ENCODE results near the gene MRPL20. TPM values are rescaled to one million over a fixed set of nuclear protein-coding genes. Genes with fewer than 3 reads are reported as not detected.
A peak's percentile ranks its signal among the peaks of the same experiment; 100 is the strongest.

The MRPL20 gene
- total and polyA plus RNA-seq, 2 donors from 2014 or later: 103 to 221 TPM

DNA sequence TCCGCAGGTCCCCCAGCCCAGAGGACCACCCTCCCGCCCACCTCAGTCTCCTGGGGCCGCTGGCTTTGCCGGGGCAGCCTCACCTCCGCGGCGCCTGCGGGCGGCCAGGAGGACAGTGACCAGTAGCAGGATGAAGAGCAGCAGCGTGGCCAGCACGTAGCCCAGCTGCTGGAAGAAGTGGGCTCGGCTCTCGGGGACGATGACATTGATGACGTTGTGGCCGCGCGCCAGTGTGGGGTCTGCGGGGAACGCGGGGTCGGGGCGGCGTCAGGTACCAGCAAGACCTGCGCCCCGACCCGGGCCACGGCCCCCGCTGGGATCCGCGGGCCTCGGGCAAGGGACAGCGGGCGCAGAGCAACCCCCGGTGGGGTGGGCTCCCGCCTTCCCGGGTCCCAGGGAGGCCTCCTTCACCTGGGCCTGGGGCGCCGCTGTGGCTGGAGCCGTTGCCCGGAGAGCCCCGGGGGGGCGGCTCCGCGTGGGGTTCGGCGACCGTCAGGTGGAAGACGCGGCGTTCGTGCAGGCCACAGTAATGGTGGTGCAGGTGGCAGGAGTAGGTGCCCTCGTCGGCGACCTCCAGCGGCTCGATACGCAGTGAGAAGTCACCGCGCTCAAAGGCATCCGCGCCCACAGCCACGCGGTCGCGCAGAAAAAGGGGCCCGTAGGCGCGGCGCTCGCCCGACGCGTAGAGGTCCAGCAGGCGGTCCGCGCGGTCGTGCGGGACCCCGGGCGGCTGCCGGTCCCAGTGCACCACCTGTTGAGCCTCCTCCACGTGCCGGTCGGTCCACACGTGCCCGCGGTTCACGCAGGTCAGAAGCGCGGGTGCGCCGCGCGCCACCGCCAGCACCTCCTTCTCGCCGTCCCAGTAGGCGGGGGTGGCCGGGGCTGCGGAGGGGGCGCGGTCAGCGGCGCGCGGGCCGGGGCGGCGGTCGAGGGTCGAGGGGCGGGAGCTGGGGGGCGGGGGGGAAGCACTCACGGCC lies 52.5 kb downstream of the MRPL20 start:
- Histone ChIP-seq H3K27ac (ENCODE audit: low read depth in 2 of 2, low read length in 2 of 2) (no peak overlapping the region), H3K9ac (ENCODE audit: low read length in 3 of 3) (no peak overlapping the region), H3K27me3 (ENCODE audit: control insufficient read depth, insufficient read depth, low read length) (no peaks in the 10 kb centered on the region), H3K4me1 (ENCODE audit: control insufficient read depth in 2 of 3, insufficient read depth in 2 of 3, low read depth in 1 of 3, low read length in 3 of 3) (peaks cover 0 to 18% (median 0%) of the 10 kb centered on the region in 3 donors), H3K4me3 (ENCODE audit: low read length in 3 of 3) (no peak overlapping the region), H3K9me3 (ENCODE audit: control insufficient read depth in 2 of 3, insufficient read depth in 1 of 3, low read length in 3 of 3) (no peaks in the 10 kb centered on the region), H3K36me3 (ENCODE audit: control insufficient read depth in 2 of 3, insufficient read depth in 3 of 3, low read length in 3 of 3) (no peaks in the 10 kb centered on the region)
- TF ChIP-seq, protein P1, sequence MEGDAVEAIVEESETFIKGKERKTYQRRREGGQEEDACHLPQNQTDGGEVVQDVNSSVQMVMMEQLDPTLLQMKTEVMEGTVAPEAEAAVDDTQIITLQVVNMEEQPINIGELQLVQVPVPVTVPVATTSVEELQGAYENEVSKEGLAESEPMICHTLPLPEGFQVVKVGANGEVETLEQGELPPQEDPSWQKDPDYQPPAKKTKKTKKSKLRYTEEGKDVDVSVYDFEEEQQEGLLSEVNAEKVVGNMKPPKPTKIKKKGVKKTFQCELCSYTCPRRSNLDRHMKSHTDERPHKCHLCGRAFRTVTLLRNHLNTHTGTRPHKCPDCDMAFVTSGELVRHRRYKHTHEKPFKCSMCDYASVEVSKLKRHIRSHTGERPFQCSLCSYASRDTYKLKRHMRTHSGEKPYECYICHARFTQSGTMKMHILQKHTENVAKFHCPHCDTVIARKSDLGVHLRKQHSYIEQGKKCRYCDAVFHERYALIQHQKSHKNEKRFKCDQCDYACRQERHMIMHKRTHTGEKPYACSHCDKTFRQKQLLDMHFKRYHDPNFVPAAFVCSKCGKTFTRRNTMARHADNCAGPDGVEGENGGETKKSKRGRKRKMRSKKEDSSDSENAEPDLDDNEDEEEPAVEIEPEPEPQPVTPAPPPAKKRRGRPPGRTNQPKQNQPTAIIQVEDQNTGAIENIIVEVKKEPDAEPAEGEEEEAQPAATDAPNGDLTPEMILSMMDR (IDR thresholded peaks at IDR 0.05; ENCODE audit: borderline replicate concordance, extremely low read depth, insufficient read depth): no peak
- FAIRE-seq (no peak), DNase-seq (peak in 1 of 5 donors; percentile 77)
- intact Hi-C loops (cut with DNase I): no loop called here

GRCh38 chr1:1353389-1354151 lies 53.5 kb downstream of the MRPL20 start:
- Histone ChIP-seq H3K9ac (ENCODE audit: low read length in 3 of 3) (no peak overlapping the region), H3K4me3 (ENCODE audit: low read length in 3 of 3) (no peak overlapping the region), H3K4me1 (ENCODE audit: control insufficient read depth in 2 of 3, insufficient read depth in 2 of 3, low read depth in 1 of 3, low read length in 3 of 3) (peaks cover 0 to 13% (median 0%) of the 10 kb centered on the region in 3 donors), H3K27ac (ENCODE audit: low read depth in 2 of 2, low read length in 2 of 2) (no peak overlapping the region), H3K36me3 (ENCODE audit: control insufficient read depth in 2 of 3, insufficient read depth in 3 of 3, low read length in 3 of 3) (no peaks in the 10 kb centered on the region), H3K27me3 (ENCODE audit: control insufficient read depth, insufficient read depth, low read length) (no peaks in the 10 kb centered on the region), H3K9me3 (ENCODE audit: control insufficient read depth in 2 of 3, insufficient read depth in 1 of 3, low read length in 3 of 3) (no peaks in the 10 kb centered on the region)
- FAIRE-seq (no peak), DNase-seq (peak in 4 of 5 donors; percentile 36 to 76 (median 65))
- TF ChIP-seq, protein P1 (IDR thresholded peaks at IDR 0.05; ENCODE audit: borderline replicate concordance, extremely low read depth, insufficient read depth): no peak
- intact Hi-C loops (cut with DNase I): no loop called here

GRCh38 chr1:1352786-1353388 lies 54.2 kb downstream of the MRPL20 start:
- peaks cover 0 to 15% (median 0%) of the 10 kb centered on the region in 3 donors for H3K4me1 ChIP-seq (ENCODE audit: control insufficient read depth in 2 of 3, insufficient read depth in 2 of 3, low read depth in 1 of 3, low read length in 3 of 3)
- intact Hi-C loops (cut with DNase I): no loop called here
- no peak overlapping the region for H3K27ac ChIP-seq (ENCODE audit: low read depth in 2 of 2, low read length in 2 of 2)
- no peak overlapping the region for H3K9ac ChIP-seq (ENCODE audit: low read length in 3 of 3)
- no peak overlapping the region for H3K4me3 ChIP-seq (ENCODE audit: low read length in 3 of 3)
- no peaks in the 10 kb centered on the region for H3K27me3 ChIP-seq (ENCODE audit: control insufficient read depth, insufficient read depth, low read length)
- H3K9me3 ChIP-seq (ENCODE audit: control insufficient read depth in 2 of 3, insufficient read depth in 1 of 3, low read length in 3 of 3): no peaks in the 10 kb centered on the region
- TF ChIP-seq, protein P1 (IDR thresholded peaks at IDR 0.05; ENCODE audit: borderline replicate concordance, extremely low read depth, insufficient read depth): no peak
- DNase-seq (peak in 1 of 5 donors; percentile 57), FAIRE-seq (no peak)
- H3K36me3 ChIP-seq (ENCODE audit: control insufficient read depth in 2 of 3, insufficient read depth in 3 of 3, low read length in 3 of 3): no peaks in the 10 kb centered on the region

Other genes starting within 250 kb of the MRPL20 start
- gene TTLL10, start 233.4 kb downstream of the MRPL20 start, total RNA-seq: 1.5 TPM
- not detected for gene TTLL10, start 233.4 kb downstream of the MRPL20 start, polyA plus RNA-seq (ENCODE audit: insufficient read depth, low read depth, low replicate concordance)
- 8.1 TPM for gene TNFRSF18, start 200.7 kb downstream of the MRPL20 start, total RNA-seq
- gene TNFRSF18, start 200.7 kb downstream of the MRPL20 start, polyA plus RNA-seq (ENCODE audit: insufficient read depth, low read depth, low replicate concordance): not detected
- 5.1 TPM for gene TNFRSF4, start 193.1 kb downstream of the MRPL20 start, total RNA-seq
- 3.3 TPM for gene TNFRSF4, start 193.1 kb downstream of the MRPL20 start, polyA plus RNA-seq (ENCODE audit: insufficient read depth, low read depth, low replicate concordance)
- gene SDF4, start 175.3 kb downstream of the MRPL20 start, total RNA-seq: 160 TPM
- 143 TPM for gene SDF4, start 175.3 kb downstream of the MRPL20 start, polyA plus RNA-seq (ENCODE audit: insufficient read depth, low read depth, low replicate concordance)
- gene B3GALT6, start 175.1 kb downstream of the MRPL20 start, total RNA-seq: 20.3 TPM
- 13.7 TPM for gene B3GALT6, start 175.1 kb downstream of the MRPL20 start, polyA plus RNA-seq (ENCODE audit: insufficient read depth, low read depth, low replicate concordance)
- gene C1QTNF12, start 160.6 kb downstream of the MRPL20 start, total RNA-seq: 3.1 TPM
- gene C1QTNF12, start 160.6 kb downstream of the MRPL20 start, polyA plus RNA-seq (ENCODE audit: insufficient read depth, low read depth, low replicate concordance): 9.9 TPM
- 56.6 TPM for gene UBE2J2, start 133.4 kb downstream of the MRPL20 start, total RNA-seq
- 57.4 TPM for gene UBE2J2, start 133.4 kb downstream of the MRPL20 start, polyA plus RNA-seq (ENCODE audit: insufficient read depth, low read depth, low replicate concordance)
- 4.6 TPM for gene SCNN1D, start 126.9 kb downstream of the MRPL20 start, total RNA-seq
- gene SCNN1D, start 126.9 kb downstream of the MRPL20 start, polyA plus RNA-seq (ENCODE audit: insufficient read depth, low read depth, low replicate concordance): 4.6 TPM
- 39.5 TPM for gene ACAP3, start 99.4 kb downstream of the MRPL20 start, total RNA-seq
- 15.9 TPM for gene ACAP3, start 99.4 kb downstream of the MRPL20 start, polyA plus RNA-seq (ENCODE audit: insufficient read depth, low read depth, low replicate concordance)
- gene PUSL1, start 98.7 kb downstream of the MRPL20 start, total RNA-seq: 12.6 TPM
- gene PUSL1, start 98.7 kb downstream of the MRPL20 start, polyA plus RNA-seq (ENCODE audit: insufficient read depth, low read depth, low replicate concordance): 13.9 TPM
- 100 TPM for gene INTS11, start 82.6 kb downstream of the MRPL20 start, total RNA-seq
- gene INTS11, start 82.6 kb downstream of the MRPL20 start, polyA plus RNA-seq (ENCODE audit: insufficient read depth, low read depth, low replicate concordance): 73.6 TPM
- 21.9 TPM for gene CPTP, start 82.5 kb downstream of the MRPL20 start, total RNA-seq
- gene CPTP, start 82.5 kb downstream of the MRPL20 start, polyA plus RNA-seq (ENCODE audit: insufficient read depth, low read depth, low replicate concordance): 51.5 TPM
- 1.3 TPM for gene TAS1R3, start 76.0 kb downstream of the MRPL20 start, total RNA-seq
- gene TAS1R3, start 76.0 kb downstream of the MRPL20 start, polyA plus RNA-seq (ENCODE audit: insufficient read depth, low read depth, low replicate concordance): 0.15 TPM
- gene DVL1, start 57.9 kb downstream of the MRPL20 start, total RNA-seq: 55.0 TPM
- gene DVL1, start 57.9 kb downstream of the MRPL20 start, polyA plus RNA-seq (ENCODE audit: insufficient read depth, low read depth, low replicate concordance): 32.5 TPM
- 26.0 TPM for gene MXRA8, start 48.7 kb downstream of the MRPL20 start, total RNA-seq
- gene MXRA8, start 48.7 kb downstream of the MRPL20 start, polyA plus RNA-seq (ENCODE audit: insufficient read depth, low read depth, low replicate concordance): 64.7 TPM
- 111 TPM for gene AURKAIP1, start 32.1 kb downstream of the MRPL20 start, total RNA-seq
- 359 TPM for gene AURKAIP1, start 32.1 kb downstream of the MRPL20 start, polyA plus RNA-seq (ENCODE audit: insufficient read depth, low read depth, low replicate concordance)
- 199 TPM for gene CCNL2, start 8.0 kb downstream of the MRPL20 start, total RNA-seq
- 72.0 TPM for gene CCNL2, start 8.0 kb downstream of the MRPL20 start, polyA plus RNA-seq (ENCODE audit: insufficient read depth, low read depth, low replicate concordance)
- gene ANKRD65, start 14.0 kb upstream of the MRPL20 start, total RNA-seq: 5.2 TPM
- 7.1 TPM for gene ANKRD65, start 14.0 kb upstream of the MRPL20 start, polyA plus RNA-seq (ENCODE audit: insufficient read depth, low read depth, low replicate concordance)
- 116 TPM for gene VWA1, start 28.4 kb upstream of the MRPL20 start, total RNA-seq
- 103 TPM for gene VWA1, start 28.4 kb upstream of the MRPL20 start, polyA plus RNA-seq (ENCODE audit: insufficient read depth, low read depth, low replicate concordance)
- 10.0 TPM for gene ATAD3C, start 42.4 kb upstream of the MRPL20 start, total RNA-seq
- 14.3 TPM for gene ATAD3C, start 42.4 kb upstream of the MRPL20 start, polyA plus RNA-seq (ENCODE audit: insufficient read depth, low read depth, low replicate concordance)
- gene ATAD3B, start 64.5 kb upstream of the MRPL20 start, total RNA-seq: 28.8 TPM
- gene ATAD3B, start 64.5 kb upstream of the MRPL20 start, polyA plus RNA-seq (ENCODE audit: insufficient read depth, low read depth, low replicate concordance): 13.3 TPM
- gene ATAD3A, start 104.9 kb upstream of the MRPL20 start, total RNA-seq: 19.1 TPM
- gene ATAD3A, start 104.9 kb upstream of the MRPL20 start, polyA plus RNA-seq (ENCODE audit: insufficient read depth, low read depth, low replicate concordance): 17.5 TPM
- gene TMEM240, start 133.3 kb upstream of the MRPL20 start, total RNA-seq: 1.9 TPM
- 1.7 TPM for gene TMEM240, start 133.3 kb upstream of the MRPL20 start, polyA plus RNA-seq (ENCODE audit: insufficient read depth, low read depth, low replicate concordance)
- gene SSU72, start 167.6 kb upstream of the MRPL20 start, total RNA-seq: 102 TPM
- 143 TPM for gene SSU72, start 167.6 kb upstream of the MRPL20 start, polyA plus RNA-seq (ENCODE audit: insufficient read depth, low read depth, low replicate concordance)
- 2.6 TPM for gene FNDC10, start 192.8 kb upstream of the MRPL20 start, total RNA-seq
- gene FNDC10, start 192.8 kb upstream of the MRPL20 start, polyA plus RNA-seq (ENCODE audit: insufficient read depth, low read depth, low replicate concordance): 18.2 TPM
- gene MIB2, start 208.2 kb upstream of the MRPL20 start, total RNA-seq: 61.6 TPM
- gene MIB2, start 208.2 kb upstream of the MRPL20 start, polyA plus RNA-seq (ENCODE audit: insufficient read depth, low read depth, low replicate concordance): 35.6 TPM
- 7.1 TPM for gene MMP23B, start 224.9 kb upstream of the MRPL20 start, total RNA-seq
- 4.0 TPM for gene MMP23B, start 224.9 kb upstream of the MRPL20 start, polyA plus RNA-seq (ENCODE audit: insufficient read depth, low read depth, low replicate concordance)

Measured in kidney (tissue), 14 donors.